Measurements from ENCODE around the gene OTUB1. TPM values are rescaled to one million over a fixed set of nuclear protein-coding genes. Genes with fewer than 3 reads are reported as not detected.
A peak's percentile ranks its signal among the peaks of the same experiment; 100 is the strongest.

Gene OTUB1
- total and polyA plus RNA-seq, 2 donors (not counting 1 experiment from before 2014, with no cell fraction given) = 78.2 to 119 TPM

DNA sequence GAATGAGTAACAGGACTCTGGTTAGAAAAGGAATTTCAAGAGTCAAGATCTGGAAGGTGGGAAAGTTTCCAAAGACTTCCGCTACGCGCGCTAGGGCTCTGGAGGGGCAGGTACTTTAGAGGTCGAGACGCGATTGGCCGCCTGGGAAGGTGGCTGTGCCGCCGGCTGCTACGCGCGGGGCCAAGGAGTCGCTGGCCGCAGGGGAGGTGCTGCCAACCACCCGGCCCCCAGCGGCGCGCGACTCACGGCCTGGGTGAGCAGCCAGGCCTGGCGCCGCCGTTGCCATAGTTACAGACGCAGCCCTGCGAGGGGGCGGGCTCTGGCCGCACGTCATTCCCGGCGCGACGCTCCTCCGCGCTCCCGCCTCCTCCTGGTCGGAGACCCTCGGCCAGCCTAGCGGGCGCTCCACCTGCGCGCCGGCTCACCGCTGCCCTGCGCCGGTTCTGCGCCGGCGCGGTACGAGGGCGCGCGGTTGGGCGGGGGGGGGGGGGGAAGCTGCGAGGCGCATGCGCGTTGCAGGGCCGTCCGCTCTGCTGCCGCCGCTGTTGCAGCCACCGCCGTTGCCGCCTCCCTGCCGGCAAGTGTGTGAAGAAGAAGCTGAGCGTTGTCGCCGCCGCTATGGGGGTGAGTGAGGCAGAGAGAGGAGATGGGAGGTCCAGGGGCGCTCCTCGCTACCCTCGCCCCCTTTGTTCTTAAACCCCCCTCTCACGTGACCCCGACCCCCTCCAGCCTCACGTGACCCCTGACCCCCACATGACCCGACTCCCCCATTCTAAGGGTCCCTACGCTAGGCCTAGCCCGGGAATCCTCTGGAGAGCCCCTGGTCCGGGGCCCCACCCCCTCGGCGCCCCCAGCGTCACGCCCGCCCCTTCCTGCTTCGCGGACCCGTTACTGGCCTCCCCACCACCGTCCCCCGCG is 47.5 kb upstream of the OTUB1 start, which contains the start of gene NAA40:
Gene NAA40 (plus strand): TSS at position 524 of the 918 bp plus-strand sequence. CDS start 95 bp downstream, at position 619.
- H3K36me3 ChIP-seq (replicated peaks in 1 of 2; ENCODE audit: control extremely low read depth in 1 of 2, control insufficient read depth in 1 of 2, extremely low read depth in 1 of 2, insufficient read depth in 2 of 2, low read length in 1 of 2) = no peaks in the 10 kb centered on the region
- Mint-ChIP-seq H3K27me3 (no peaks in the 10 kb centered on the region), H3K27ac (peak within 1 kb of the TSS; percentile 82), H3K9me3 (ENCODE audit: insufficient read depth) (no peaks in the 10 kb centered on the region), H3K4me3 (peak within 1 kb of the TSS; percentile 88), H3K4me1 (peaks cover 32% of the 10 kb centered on the region)
- peak within 1 kb of the TSS; percentile 97 for H3K4me2 ChIP-seq (replicated peaks; ENCODE audit: low read depth, low read length, poor library complexity, severe bottlenecking)
- peak within 1 kb of the TSS; percentile 91 for H2AFZ ChIP-seq (ENCODE audit: insufficient read depth, low read depth, low read length, poor library complexity, severe bottlenecking)
- H3K9me3 ChIP-seq (ENCODE audit: control extremely low read depth in 1 of 3, control insufficient read depth in 2 of 3, insufficient read depth in 1 of 3, low read length in 2 of 3) = no peaks in the 10 kb centered on the region
- peak within 1 kb of the TSS; percentile 55 to 72 for H3K27ac ChIP-seq (ENCODE audit: low read length in 2 of 2)
- H4K20me1 ChIP-seq (ENCODE audit: control insufficient read depth, insufficient read depth, low read length, poor library complexity, severe bottlenecking) = peaks cover 7% of the 10 kb centered on the region
- H3K79me2 ChIP-seq (ENCODE audit: control insufficient read depth, insufficient read depth, low read length) = peaks cover 33% of the 10 kb centered on the region
- H3K4me1 ChIP-seq (ENCODE audit: control insufficient read depth in 2 of 2, insufficient read depth in 2 of 2, low read length in 2 of 2) = peaks cover 27 to 35% of the 10 kb centered on the region in 2 donors
- peak; percentile 87 for ATAC-seq (ENCODE audit: low read depth)
- H3K9ac ChIP-seq (ENCODE audit: low read length) = peak within 1 kb of the TSS; percentile 82
- TF ChIP-seq EZH2 (IDR thresholded peaks at IDR 0.05; ENCODE audit: borderline replicate concordance, insufficient read depth, low read depth, low read length, poor library complexity, severe bottlenecking) = no peak
- TF ChIP-seq, protein P1, sequence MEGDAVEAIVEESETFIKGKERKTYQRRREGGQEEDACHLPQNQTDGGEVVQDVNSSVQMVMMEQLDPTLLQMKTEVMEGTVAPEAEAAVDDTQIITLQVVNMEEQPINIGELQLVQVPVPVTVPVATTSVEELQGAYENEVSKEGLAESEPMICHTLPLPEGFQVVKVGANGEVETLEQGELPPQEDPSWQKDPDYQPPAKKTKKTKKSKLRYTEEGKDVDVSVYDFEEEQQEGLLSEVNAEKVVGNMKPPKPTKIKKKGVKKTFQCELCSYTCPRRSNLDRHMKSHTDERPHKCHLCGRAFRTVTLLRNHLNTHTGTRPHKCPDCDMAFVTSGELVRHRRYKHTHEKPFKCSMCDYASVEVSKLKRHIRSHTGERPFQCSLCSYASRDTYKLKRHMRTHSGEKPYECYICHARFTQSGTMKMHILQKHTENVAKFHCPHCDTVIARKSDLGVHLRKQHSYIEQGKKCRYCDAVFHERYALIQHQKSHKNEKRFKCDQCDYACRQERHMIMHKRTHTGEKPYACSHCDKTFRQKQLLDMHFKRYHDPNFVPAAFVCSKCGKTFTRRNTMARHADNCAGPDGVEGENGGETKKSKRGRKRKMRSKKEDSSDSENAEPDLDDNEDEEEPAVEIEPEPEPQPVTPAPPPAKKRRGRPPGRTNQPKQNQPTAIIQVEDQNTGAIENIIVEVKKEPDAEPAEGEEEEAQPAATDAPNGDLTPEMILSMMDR (IDR thresholded peaks at IDR 0.05) = no peak
- WGBS (ENCODE audit: insufficient coverage) = under 1% methylated on average over 74 of the region's 92 CpGs
- intact Hi-C loops (cut with micrococcal nuclease) = loop anchor here (1.0 to 5.0 kb wide), 8 partner anchors 20 to 371 kb away; partner anchors contain the start of genes COX8A, OTUB1 and ZFTA
- no peaks in the 10 kb centered on the region for H3K27me3 ChIP-seq (replicated peaks in 1 of 4; ENCODE audit: control extremely low read depth in 1 of 4, control insufficient read depth in 3 of 4, insufficient read depth in 4 of 4, low read length in 3 of 4)
- DNase-seq = peak; percentile 98
- POLR2A ChIA-PET = interaction anchor here (0.6 to 1.1 kb wide), 3 partner anchors 84 to 246 kb away, joined by 3 to 9 read pairs (median 6); partner anchors contain the start of gene MARK2
- CTCF ChIA-PET = interaction anchor here (1.0 to 2.5 kb wide), 5 partner anchors 18 to 124 kb away, joined by 3 to 10 read pairs (median 3); partner anchors contain the start of gene MARK2
- H3K4me3 ChIP-seq (ENCODE audit: control extremely low read depth in 1 of 5, extremely low read depth in 1 of 5, insufficient read depth in 1 of 5, low read depth in 2 of 5, low read length in 4 of 5) = peak within 1 kb of the TSS; percentile 65 to 98 (median 72)
